IMR-90 (cell line): Measurements from ENCODE around the gene RAPGEF2. TPM values are rescaled to one million over a fixed set of nuclear protein-coding genes. Genes with fewer than 3 reads are reported as not detected.

Experiments used
- ATAC-seq: fragments of 200-7000 bp; cut with Tn5 transposase; 2 replicates; pipeline ENCODE4 v1.9.1; 2020; ENCODE audit warnings: low read depth, mild to moderate bottlenecking, moderate library complexity
- BruUV-seq: library from RNA; stranded (reverse); fragments of 400-500 nt; replicated peaks from 2 replicates; lab custom pipeline; 2021; lab: Mats Ljungman, UMichigan
- CTCF ChIA-PET: fragments of 300-600 bp; formaldehyde crosslinking; extraction: SDS; loops from one replicate; lab custom pipeline; 2021; ENCODE audit warnings: antibody characterized with exemption; lab: Yijun Ruan, JAX
- POLR2A ChIA-PET: fragments of 300-600 bp; sonication (Branson Sonifier 250); formaldehyde crosslinking; loops from one replicate; lab custom pipeline; 2022; ENCODE audit warnings: antibody characterized with exemption; ENCODE audit not compliant: unreplicated experiment; lab: Charles Lee
- DNase-seq: peaks from one replicate; pipeline ENCODE4 v3.0.0; 2013
- H2AFZ ChIP-seq: replicated peaks from 2 replicates; pipeline ENCODE3; 2013; ENCODE audit warnings: low read length, mild to moderate bottlenecking; ENCODE audit not compliant: poor library complexity
- H2AK5ac ChIP-seq: 2 replicates; pipeline ENCODE4 v1.6.1; 2013; ENCODE audit warnings: low read depth, low read length, inconsistent platforms
- H2AK9ac ChIP-seq: replicated peaks from 2 replicates; pipeline ENCODE3; 2013; ENCODE audit warnings: mild to moderate bottlenecking, low read depth, low read length, moderate library complexity; ENCODE audit not compliant: poor library complexity
- H2BK120ac ChIP-seq: 2 replicates; pipeline ENCODE4 v1.6.1; 2013; ENCODE audit warnings: low read depth, low read length, inconsistent platforms
- H2BK15ac ChIP-seq: 3 replicates; pipeline ENCODE4 v1.6.1; 2013; ENCODE audit warnings: low read depth, low read length, inconsistent platforms
- H2BK20ac ChIP-seq: 2 replicates; pipeline ENCODE4 v1.6.1; 2013; ENCODE audit warnings: low read depth, mild to moderate bottlenecking, inconsistent platforms, low read length, moderate library complexity
- H2BK5ac ChIP-seq: 2 replicates; pipeline ENCODE4 v1.6.1; 2013; ENCODE audit warnings: mild to moderate bottlenecking, low read depth, low read length, inconsistent platforms; ENCODE audit not compliant: poor library complexity, severe bottlenecking
- H3K14ac ChIP-seq: replicated peaks from 2 replicates; pipeline ENCODE4 v1.6.1; 2013; ENCODE audit warnings: low read depth, low read length, inconsistent platforms
- H3K18ac ChIP-seq: 2 replicates; pipeline ENCODE4 v1.6.1; 2013; ENCODE audit warnings: low read depth, low read length, control low read depth
- H3K23ac ChIP-seq: 2 replicates; pipeline ENCODE4 v1.6.1; 2013; ENCODE audit warnings: low read depth, low read length, inconsistent platforms
- H3K27ac ChIP-seq: 2 replicates; pipeline ENCODE4 v1.5.1; 2013; ENCODE audit warnings: mild to moderate bottlenecking, control low read depth, low read length; ENCODE audit not compliant: insufficient read depth
- H3K27me3 ChIP-seq: 2 replicates; pipeline ENCODE4 v1.6.1; 2013; ENCODE audit warnings: low read length; ENCODE audit not compliant: control insufficient read depth, insufficient read depth
- H3K36me3 ChIP-seq: 2 replicates; pipeline ENCODE4 v1.6.1; 2013; ENCODE audit warnings: low read length, mixed read lengths; ENCODE audit not compliant: control insufficient read depth, insufficient read depth
- H3K4ac ChIP-seq: 2 replicates; pipeline ENCODE4 v1.6.1; 2013; ENCODE audit warnings: low read depth, low read length, inconsistent platforms
- H3K4me1 ChIP-seq: 2 replicates; pipeline ENCODE4 v1.6.1; 2013; ENCODE audit warnings: low read length, mixed read lengths; ENCODE audit not compliant: control insufficient read depth, insufficient read depth
- H3K4me2 ChIP-seq: 2 replicates; pipeline ENCODE4 v1.6.1; 2013; ENCODE audit warnings: low read depth, mild to moderate bottlenecking, control low read depth, low read length, moderate library complexity
- H3K4me3 ChIP-seq: 2 replicates; pipeline ENCODE4 v1.5.1; 2013; ENCODE audit warnings: low read depth, mild to moderate bottlenecking, control low read depth, low read length, moderate library complexity; ENCODE audit not compliant: insufficient read depth
- H3K56ac ChIP-seq: 2 replicates; pipeline ENCODE4 v1.6.1; 2013; ENCODE audit warnings: low read length, inconsistent platforms; ENCODE audit not compliant: insufficient read depth; ENCODE audit errors: extremely low read depth
- H3K79me1 ChIP-seq, 2 experiments: 2 replicates each; pipeline ENCODE4 v1.6.1; 2013; ENCODE audit warnings: low read length in 2 of 2, inconsistent platforms in 1 of 2, low read depth in 1 of 2
- H3K9ac ChIP-seq: 2 replicates; pipeline ENCODE4 v1.6.1; 2013; ENCODE audit warnings: low read depth, low read length, control low read depth
- H3K9me1 ChIP-seq: 2 replicates; pipeline ENCODE4 v1.6.1; 2013; ENCODE audit warnings: low read length, inconsistent platforms; ENCODE audit not compliant: insufficient read depth
- H3K9me3 ChIP-seq: 2 replicates; pipeline ENCODE4 v1.6.1; 2013; ENCODE audit warnings: low read length; ENCODE audit not compliant: control insufficient read depth, insufficient read depth
- H4K20me1 ChIP-seq: 2 replicates; pipeline ENCODE4 v1.6.1; 2013; ENCODE audit warnings: low read length, inconsistent platforms; ENCODE audit not compliant: insufficient read depth
- H4K5ac ChIP-seq: 2 replicates; pipeline ENCODE4 v1.6.1; 2013; ENCODE audit warnings: mild to moderate bottlenecking, low read depth, low read length, control low read depth
- H4K8ac ChIP-seq, 2 experiments: 2 replicates each; pipeline ENCODE4 v1.6.1; 2013; ENCODE audit warnings: low read depth in 2 of 2, low read length in 2 of 2, control low read depth in 1 of 2, inconsistent platforms in 1 of 2
- H4K91ac ChIP-seq: 2 replicates; pipeline ENCODE4 v1.6.1; 2013; ENCODE audit warnings: low read depth, low read length, inconsistent platforms; ENCODE audit not compliant: insufficient read depth
- BHLHE40 ChIP-seq: fragments of 150-350 bp; IDR thresholded peaks from 2 replicates; pipeline ENCODE4 v1.6.1; 2016; ENCODE audit warnings: mild to moderate bottlenecking, low read depth, low read length
- CEBPB ChIP-seq: IDR thresholded peaks from 2 replicates; pipeline ENCODE4 v1.6.1; 2012; ENCODE audit warnings: low read depth, low read length, improper control_type of control experiment
- CHD1 ChIP-seq: IDR thresholded peaks from 2 replicates; pipeline ENCODE4 v1.6.1; 2012; ENCODE audit warnings: low read depth, low read length, improper control_type of control experiment
- FOS ChIP-seq: fragments of 150-350 bp; IDR thresholded peaks from 2 replicates; pipeline ENCODE4 v1.6.1; 2016; ENCODE audit warnings: low read depth, low read length
- MXI1 ChIP-seq: IDR thresholded peaks from 2 replicates; pipeline ENCODE4 v1.6.1; 2012; ENCODE audit warnings: low read depth, mild to moderate bottlenecking, low read length, moderate library complexity, borderline replicate concordance
- NFE2L2 ChIP-seq: fragments of 150-350 bp; IDR thresholded peaks from 2 replicates; pipeline ENCODE4 v1.6.1; 2016; ENCODE audit warnings: low read depth, mild to moderate bottlenecking, low read length
- RFX5 ChIP-seq: IDR thresholded peaks from 2 replicates; pipeline ENCODE4 v1.8.0; 2012; ENCODE audit warnings: low read depth, mild to moderate bottlenecking, low read length, moderate library complexity
- SMC3 ChIP-seq: fragments of 150-350 bp; IDR thresholded peaks from 2 replicates; pipeline ENCODE4 v1.6.1; 2016; ENCODE audit warnings: low read depth, mild to moderate bottlenecking, antibody characterized with exemption, low read length, moderate library complexity
- WGBS, 2 experiments: methylation state at CpG; one replicate each; pipeline versions ENCODE4 v1.1.5 to v1.1.7; 2013; ENCODE audit warnings: missing lambda C conversion rate in 2 of 2; ENCODE audit not compliant: insufficient read length in 1 of 2; ENCODE audit errors: extremely low coverage in 2 of 2; 5-methylcytosine and 5-hydroxymethylcytosine counted together
- dilution Hi-C: fragments of 300-500 bp; cut with HindIII; formaldehyde crosslinking; loops from one replicate; pipeline ENCODE4 v1.14.3; 2018; ENCODE audit warnings: low sequenced_read_pairs; ENCODE audit not compliant: unreplicated experiment
- in situ Hi-C: fragments of 300-500 bp; cut with MboI; formaldehyde crosslinking; loops from 3 replicates; pipeline ENCODE4 v1.14.3; 2019; ENCODE audit warnings: low sequenced_read_pairs, inconsistent platforms, mixed read lengths
- intact Hi-C: fragments of 100-400 bp; cut with micrococcal nuclease; formaldehyde crosslinking; loops from 2 replicates; pipeline ENCODE4 v1.10.0; 2022
- polyA plus RNA-seq, 3 experiments: library from polyadenylated mRNA; depleted of rRNA; stranded (reverse); fragments of >200 nt; gene quantifications; 2 replicates each; pipeline ENCODE4 v1.2.3, GENCODE V29; 2012; ENCODE audit warnings: low replicate concordance in 1 of 3
- total RNA-seq: library from RNA; depleted of rRNA; stranded (reverse); fragments of >200 nt; gene quantifications from 2 replicates; pipeline ENCODE4 v1.2.3, GENCODE V29; 2012
- TF ChIP-seq, protein P1 (sequence below): fragments of 150-350 bp; IDR thresholded peaks from 2 replicates; pipeline ENCODE4 v1.6.1; 2016; ENCODE audit warnings: low read depth, mild to moderate bottlenecking, low read length, moderate library complexity, borderline replicate concordance
- TF ChIP-seq, protein P2 (sequence below): fragments of 150-350 bp; IDR thresholded peaks from 2 replicates; pipeline ENCODE4 v1.6.1; 2017; ENCODE audit warnings: mild to moderate bottlenecking, antibody characterized with exemption, low read length, low read depth

Gene RAPGEF2
- total and polyA plus RNA-seq, 2 of the 4 experiments (the other 2 are of a cell fraction), result 27.6 to 109 TPM

DNA sequence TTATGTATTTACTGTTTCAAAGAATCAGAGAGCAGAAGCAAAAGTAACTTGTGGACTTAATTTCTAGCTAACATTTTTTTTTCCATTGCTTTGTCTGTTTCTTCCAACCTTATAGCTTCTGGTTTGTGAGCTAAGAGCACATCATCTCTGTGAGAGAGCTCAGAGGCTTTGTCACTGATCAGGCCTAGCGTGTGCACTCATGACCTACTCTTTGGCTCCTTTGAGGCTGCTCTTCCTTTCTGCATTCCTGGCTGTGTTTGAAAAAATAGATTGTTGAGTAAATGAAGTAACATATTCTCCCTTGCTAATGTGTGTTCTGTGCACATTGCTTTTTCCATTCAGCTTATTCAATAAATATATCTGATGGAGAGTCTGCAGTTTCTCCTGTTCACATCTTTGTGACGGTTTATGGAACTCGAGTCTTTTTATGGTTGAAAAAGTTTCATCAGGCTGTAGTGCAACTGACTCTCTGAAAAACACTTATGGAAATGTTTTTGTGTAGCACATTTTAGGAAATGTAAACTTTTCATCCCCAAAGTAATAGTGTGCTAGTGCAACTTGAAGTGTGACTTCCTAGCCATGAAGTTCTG lies 133.0 kb downstream of the RAPGEF2 start:
- Histone ChIP-seq H3K9me1 (0 out of 2 replicates have a peak, but pooled peaks cover 5% of the 10 kb centered on the region), H3K9ac (no peak overlapping the region), H3K14ac (0 out of 2 replicates have a peak overlapping the region, but pooled peaks have one; percentile 8), H2BK15ac (no peak overlapping the region), H2AK5ac (no peak overlapping the region), H3K9me3 (no peaks in the 10 kb centered on the region), H3K4me1 (no peaks in the 10 kb centered on the region), H3K23ac (peak overlapping the region; percentile 18; the same call in 1 of the 2 replicates), H2AFZ (no peak overlapping the region), H4K91ac (no peak overlapping the region), H4K20me1 (peaks cover 3% of the 10 kb centered on the region), H3K18ac (no peak overlapping the region), H3K4me2 (no peak overlapping the region), H2BK5ac (no peak overlapping the region), H2AK9ac (no peak overlapping the region), H4K8ac (no peak overlapping the region), H3K79me1 (peaks cover 16 to 48% of the 10 kb centered on the region in 2 experiments), H3K27ac (no peak overlapping the region), H2BK120ac (no peak overlapping the region), H3K27me3 (no peaks in the 10 kb centered on the region), H3K4ac (no peak overlapping the region), H3K4me3 (no peak overlapping the region), H3K36me3 (no peaks in the 10 kb centered on the region), H3K56ac (no peak overlapping the region), H2BK20ac (no peak overlapping the region), H4K5ac (no peak overlapping the region)
- ChIA-PET CTCF (interaction anchor here (0.7 kb wide), 1 partner anchor 40 kb away, joined by 3 read pairs; no protein-coding TSS in a partner anchor), POLR2A (no interaction called here)
- DNase-seq, result peak; percentile 44
- dilution Hi-C loops (no loop called here), intact Hi-C loops (loop anchor here (5.0 kb wide), 1 partner anchor 71 kb away; no protein-coding TSS in a partner anchor), in situ Hi-C loops (no loop called here)
- ATAC-seq, result 0 out of 2 replicates have a peak, but pooled peaks have one; percentile 29
- TF ChIP-seq RFX5 (no peak), CHD1 (no peak), BHLHE40 (no peak), MXI1 (no peak), NFE2L2 (no peak), FOS (no peak), SMC3 (no peak), CEBPB (no peak)
- TF ChIP-seq, protein P1, sequence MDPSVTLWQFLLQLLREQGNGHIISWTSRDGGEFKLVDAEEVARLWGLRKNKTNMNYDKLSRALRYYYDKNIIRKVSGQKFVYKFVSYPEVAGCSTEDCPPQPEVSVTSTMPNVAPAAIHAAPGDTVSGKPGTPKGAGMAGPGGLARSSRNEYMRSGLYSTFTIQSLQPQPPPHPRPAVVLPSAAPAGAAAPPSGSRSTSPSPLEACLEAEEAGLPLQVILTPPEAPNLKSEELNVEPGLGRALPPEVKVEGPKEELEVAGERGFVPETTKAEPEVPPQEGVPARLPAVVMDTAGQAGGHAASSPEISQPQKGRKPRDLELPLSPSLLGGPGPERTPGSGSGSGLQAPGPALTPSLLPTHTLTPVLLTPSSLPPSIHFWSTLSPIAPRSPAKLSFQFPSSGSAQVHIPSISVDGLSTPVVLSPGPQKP, result no peak
- TF ChIP-seq, protein P2, sequence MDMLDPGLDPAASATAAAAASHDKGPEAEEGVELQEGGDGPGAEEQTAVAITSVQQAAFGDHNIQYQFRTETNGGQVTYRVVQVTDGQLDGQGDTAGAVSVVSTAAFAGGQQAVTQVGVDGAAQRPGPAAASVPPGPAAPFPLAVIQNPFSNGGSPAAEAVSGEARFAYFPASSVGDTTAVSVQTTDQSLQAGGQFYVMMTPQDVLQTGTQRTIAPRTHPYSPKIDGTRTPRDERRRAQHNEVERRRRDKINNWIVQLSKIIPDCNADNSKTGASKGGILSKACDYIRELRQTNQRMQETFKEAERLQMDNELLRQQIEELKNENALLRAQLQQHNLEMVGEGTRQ, result no peak
- BruUV-seq, result no TSS peak
- no CpG with 5 or more reads among the region's 3 CpGs for WGBS, 2 experiments
